HG03025 (cell line): ENCODE results near the gene P4HA1.
"Not testable (repeated sequence)": the region's sequence is repeated elsewhere in the genome, so short reads cannot be mapped to it uniquely, and the experiment has no call there.

Experiments used
- ATAC-seq: cut with Tn5 transposase; IDR thresholded peaks from one replicate; pipeline ENCODE4 v1.9.1; 2021; ENCODE audit warnings: mild to moderate bottlenecking, moderate library complexity; ENCODE audit not compliant: unreplicated experiment, low FRiP score

The P4HA1 gene

GRCh38 chr10:72984618-72985017 lies 112.0 kb downstream of the P4HA1 start:
- not testable (repeated sequence) for ATAC-seq

- ATAC-seq: no peak
Measured at GRCh38 chr10:72981882-72982529, 114.7 kb downstream of the P4HA1 start.

GRCh38 chr10:72981028-72981881 lies 115.4 kb downstream of the P4HA1 start:
- no peak for ATAC-seq

GRCh38 chr10:72980348-72980747 lies 116.3 kb downstream of the P4HA1 start:
- no peak for ATAC-seq

- ATAC-seq: no peak
Measured at GRCh38 chr10:72979709-72980108, 117.0 kb downstream of the P4HA1 start.

- ATAC-seq: no peak
Measured at GRCh38 chr10:72976886-72977285, 119.8 kb downstream of the P4HA1 start.
